Trophoblast cell (in vitro differentiated cells and primary cell): ENCODE results near the gene ISLR.
"Not testable (repeated sequence)": the region's sequence is repeated elsewhere in the genome, so short reads cannot be mapped to it uniquely, and the experiment has no call there.

Source experiments
- DNase-seq, 2 donors: peaks; one replicate each; pipeline ENCODE4 v3.0.0-alpha.2; 2016
- H2AFZ ChIP-seq: 2 replicates; pipeline ENCODE4 v1.6.1; 2013; ENCODE audit warnings: low read length, moderate library complexity, mild to moderate bottlenecking; ENCODE audit not compliant: insufficient read depth, poor library complexity
- H2AK5ac ChIP-seq: 2 replicates; pipeline ENCODE4 v1.6.1; 2013; ENCODE audit warnings: mild to moderate bottlenecking, low read length
- H2BK120ac ChIP-seq: 2 replicates; pipeline ENCODE4 v1.6.1; 2013; ENCODE audit warnings: low read length, mild to moderate bottlenecking, moderate library complexity; ENCODE audit not compliant: insufficient read depth, poor library complexity
- H2BK12ac ChIP-seq: 2 replicates; pipeline ENCODE4 v1.6.1; 2013; ENCODE audit warnings: mild to moderate bottlenecking, low read length, moderate library complexity
- H2BK5ac ChIP-seq: 2 replicates; pipeline ENCODE4 v1.6.1; 2013; ENCODE audit warnings: low read length, low read depth, moderate library complexity, mild to moderate bottlenecking; ENCODE audit not compliant: poor library complexity
- H3K14ac ChIP-seq: 2 replicates; pipeline ENCODE4 v1.6.1; 2013; ENCODE audit warnings: mild to moderate bottlenecking, low read length
- H3K18ac ChIP-seq: 2 replicates; pipeline ENCODE4 v1.6.1; 2013; ENCODE audit warnings: mild to moderate bottlenecking, low read length
- H3K23ac ChIP-seq: 2 replicates; pipeline ENCODE4 v1.6.1; 2013; ENCODE audit warnings: low read length
- H3K27ac ChIP-seq: 2 replicates; pipeline ENCODE4 v1.5.1; 2013; ENCODE audit warnings: low read depth, mild to moderate bottlenecking, inconsistent platforms, low read length, moderate library complexity
- H3K27me3 ChIP-seq: 2 replicates; pipeline ENCODE4 v1.6.1; 2013; ENCODE audit warnings: inconsistent platforms, mild to moderate bottlenecking, low read length, moderate library complexity; ENCODE audit not compliant: insufficient read depth
- H3K36me3 ChIP-seq, 2 experiments: 1 replicate in 1 of 2; 2 replicates in 1 of 2; pipeline ENCODE4 v1.6.1; 2013; ENCODE audit warnings: low read length in 2 of 2, mild to moderate bottlenecking in 2 of 2, moderate library complexity in 1 of 2; ENCODE audit not compliant: insufficient read depth in 2 of 2, control insufficient read depth in 1 of 2
- H3K4ac ChIP-seq: 2 replicates; pipeline ENCODE4 v1.6.1; 2013; ENCODE audit warnings: low read depth, mild to moderate bottlenecking, low read length, moderate library complexity
- H3K4me1 ChIP-seq, 2 experiments: 1 replicate in 1 of 2; 2 replicates in 1 of 2; pipeline ENCODE4 v1.6.1; 2013; ENCODE audit warnings: low read length in 2 of 2, mild to moderate bottlenecking in 2 of 2, moderate library complexity in 1 of 2; ENCODE audit not compliant: insufficient read depth in 2 of 2, control insufficient read depth in 1 of 2
- H3K4me2 ChIP-seq: 2 replicates; pipeline ENCODE4 v1.6.1; 2013; ENCODE audit warnings: inconsistent platforms, mild to moderate bottlenecking, low read length, moderate library complexity
- H3K4me3 ChIP-seq: 2 replicates; pipeline ENCODE4 v1.5.1; 2013; ENCODE audit warnings: mild to moderate bottlenecking, low read depth, low read length, inconsistent platforms
- H3K79me1 ChIP-seq: one replicate; pipeline ENCODE4 v1.6.1; 2013; ENCODE audit warnings: low read length
- H3K79me2 ChIP-seq: 2 replicates; pipeline ENCODE4 v1.6.1; 2013; ENCODE audit warnings: low read length, mild to moderate bottlenecking; ENCODE audit not compliant: control insufficient read depth, insufficient read depth, poor library complexity
- H3K9ac ChIP-seq: 2 replicates; pipeline ENCODE4 v1.6.1; 2013; ENCODE audit warnings: mild to moderate bottlenecking, low read length
- H3K9me3 ChIP-seq: 2 replicates; pipeline ENCODE4 v1.6.1; 2013; ENCODE audit warnings: low read depth, mild to moderate bottlenecking, control low read depth, inconsistent platforms, low read length; ENCODE audit not compliant: insufficient read depth
- H4K12ac ChIP-seq: 2 replicates; pipeline ENCODE4 v1.6.1; 2013; ENCODE audit warnings: low read depth, mild to moderate bottlenecking, low read length, moderate library complexity
- H4K8ac ChIP-seq: 2 replicates; pipeline ENCODE4 v1.6.1; 2013; ENCODE audit warnings: low read depth, mild to moderate bottlenecking, low read length, moderate library complexity
- H4K91ac ChIP-seq: one replicate; pipeline ENCODE4 v1.6.1; 2013; ENCODE audit warnings: low read depth, mild to moderate bottlenecking, low read length, moderate library complexity
- WGBS: extraction: QIAGEN DNeasy Blood & Tissue Kit; methylation state at CpG from one replicate; pipeline ENCODE4 v1.1.7; 2013; ENCODE audit warnings: missing lambda C conversion rate; ENCODE audit not compliant: insufficient read length, insufficient coverage; ENCODE audit errors: extremely low coverage; 5-methylcytosine and 5-hydroxymethylcytosine counted together

The ISLR gene

GRCh38 chr15:74162195-74162536 lies 11.3 kb upstream of the ISLR start:
- not testable (repeated sequence) for H3K27ac ChIP-seq, H3K4me1 ChIP-seq, H4K8ac ChIP-seq, H3K18ac ChIP-seq, H2BK5ac ChIP-seq, H3K79me2 ChIP-seq, H2BK120ac ChIP-seq, H4K91ac ChIP-seq, H3K36me3 ChIP-seq, H3K14ac ChIP-seq, H3K27me3 ChIP-seq, H2BK12ac ChIP-seq, H3K9ac ChIP-seq, H3K4me3 ChIP-seq, DNase-seq, H2AFZ ChIP-seq, H3K9me3 ChIP-seq, H3K23ac ChIP-seq, H3K79me1 ChIP-seq, H4K12ac ChIP-seq, H3K4ac ChIP-seq, H2AK5ac ChIP-seq, H3K4me2 ChIP-seq
- no CpG with 5 or more reads among the region's 3 CpGs for WGBS

GRCh38 chr15:74165461-74165860 lies 8.0 kb upstream of the ISLR start:
- Histone ChIP-seq H2BK5ac (no peak overlapping the region), H2BK120ac (no peak overlapping the region), H3K9me3 (no peaks in the 10 kb centered on the region), H2BK12ac (no peak overlapping the region), H4K91ac (no peak overlapping the region), H4K8ac (no peak overlapping the region), H2AK5ac (no peak overlapping the region), H3K4me1 (no peaks in the 10 kb centered on the region), H3K36me3 (no peaks in the 10 kb centered on the region), H3K4me2 (no peak overlapping the region), H3K23ac (no peak overlapping the region), H4K12ac (no peak overlapping the region), H3K18ac (no peak overlapping the region), H2AFZ (no peak overlapping the region), H3K79me1 (no peaks in the 10 kb centered on the region), H3K9ac (no peak overlapping the region), H3K14ac (no peak overlapping the region), H3K27ac (no peak overlapping the region), H3K4ac (no peak overlapping the region), H3K79me2 (no peaks in the 10 kb centered on the region), H3K27me3 (no peaks in the 10 kb centered on the region), H3K4me3 (no peak overlapping the region)
- no peak for DNase-seq
- WGBS = no CpG with 5 or more reads among the region's 1 CpG

- H2BK12ac ChIP-seq = no peak overlapping the region
- H3K4me3 ChIP-seq = no peak overlapping the region
- no peak overlapping the region for H3K9ac ChIP-seq
- H4K12ac ChIP-seq = no peak overlapping the region
- H3K23ac ChIP-seq = no peak overlapping the region
- no peak overlapping the region for H3K4me2 ChIP-seq
- H3K79me2 ChIP-seq = no peaks in the 10 kb centered on the region
- H3K4ac ChIP-seq = no peak overlapping the region
- no peaks in the 10 kb centered on the region for H3K79me1 ChIP-seq
- no peaks in the 10 kb centered on the region for H3K9me3 ChIP-seq
- DNase-seq = no peak
- no peak overlapping the region for H2BK5ac ChIP-seq
- WGBS = no CpG with 5 or more reads among the region's 4 CpGs
- no peak overlapping the region for H2AFZ ChIP-seq
- no peak overlapping the region for H3K14ac ChIP-seq
- H4K8ac ChIP-seq = no peak overlapping the region
- H3K4me1 ChIP-seq = no peaks in the 10 kb centered on the region
- no peak overlapping the region for H3K27ac ChIP-seq
- no peaks in the 10 kb centered on the region for H3K27me3 ChIP-seq
- no peak overlapping the region for H3K18ac ChIP-seq
- no peak overlapping the region for H2AK5ac ChIP-seq
- H3K36me3 ChIP-seq = no peaks in the 10 kb centered on the region
- H4K91ac ChIP-seq = no peak overlapping the region
- H2BK120ac ChIP-seq = no peak overlapping the region
Measured at GRCh38 chr15:74167891-74168331, 5.6 kb upstream of the ISLR start.

GRCh38 chr15:74168711-74169126 lies 4.8 kb upstream of the ISLR start:
- Histone ChIP-seq H3K4me1 (no peaks in the 10 kb centered on the region), H2AFZ (no peak overlapping the region), H2BK12ac (no peak overlapping the region), H4K12ac (no peak overlapping the region), H3K27me3 (no peaks in the 10 kb centered on the region), H3K79me2 (no peaks in the 10 kb centered on the region), H3K27ac (no peak overlapping the region), H3K4me2 (no peak overlapping the region), H3K36me3 (no peaks in the 10 kb centered on the region), H4K8ac (no peak overlapping the region), H3K9me3 (no peaks in the 10 kb centered on the region), H3K14ac (no peak overlapping the region), H3K18ac (no peak overlapping the region), H4K91ac (no peak overlapping the region), H2BK5ac (no peak overlapping the region), H2AK5ac (no peak overlapping the region), H3K79me1 (no peaks in the 10 kb centered on the region), H3K23ac (no peak overlapping the region), H3K4me3 (no peak overlapping the region), H2BK120ac (no peak overlapping the region), H3K9ac (no peak overlapping the region), H3K4ac (no peak overlapping the region)
- DNase-seq = no peak
- WGBS = no CpG with 5 or more reads among the region's 3 CpGs
